ENCODE measurements around the gene XPO1.
A peak's percentile ranks its signal among the peaks of the same experiment; 100 is the strongest.

XPO1 gene

GRCh38 chr2:61536180-61536571 lies 2.0 kb downstream of the XPO1 start:
- H3K4me3 ChIP-seq (replicated peaks; ENCODE audit: low read depth, low read length), result peak overlapping the region; percentile 86
- no peak for DNase-seq (ENCODE audit: extremely low read depth, low read depth)
- no peak for TF ChIP-seq CTCF (IDR thresholded peaks at IDR 0.05; ENCODE audit: low read depth, low read length, missing control alignments)

- peak overlapping the region; percentile 86 for H3K4me3 ChIP-seq (replicated peaks; ENCODE audit: low read depth, low read length)
- DNase-seq (ENCODE audit: extremely low read depth, low read depth), result no peak
- TF ChIP-seq CTCF (IDR thresholded peaks at IDR 0.05; ENCODE audit: low read depth, low read length, missing control alignments), result no peak
Observed at GRCh38 chr2:61535449-61535848, 2.7 kb downstream of the XPO1 start.

GRCh38 chr2:61534926-61535325 lies 3.2 kb downstream of the XPO1 start:
- no peak for DNase-seq (ENCODE audit: extremely low read depth, low read depth)
- H3K4me3 ChIP-seq (replicated peaks; ENCODE audit: low read depth, low read length), result peak overlapping the region; percentile 86
- TF ChIP-seq CTCF (IDR thresholded peaks at IDR 0.05; ENCODE audit: low read depth, low read length, missing control alignments), result no peak

GRCh38 chr2:61530749-61531148 lies 7.4 kb downstream of the XPO1 start:
- no peak overlapping the region for H3K4me3 ChIP-seq (replicated peaks; ENCODE audit: low read depth, low read length)
- TF ChIP-seq CTCF (IDR thresholded peaks at IDR 0.05; ENCODE audit: low read depth, low read length, missing control alignments), result no peak
- no peak for DNase-seq (ENCODE audit: extremely low read depth, low read depth)

GRCh38 chr2:61529944-61530735 lies 8.0 kb downstream of the XPO1 start:
- H3K4me3 ChIP-seq (replicated peaks; ENCODE audit: low read depth, low read length), result no peak overlapping the region
- DNase-seq (ENCODE audit: extremely low read depth, low read depth), result no peak
- no peak for TF ChIP-seq CTCF (IDR thresholded peaks at IDR 0.05; ENCODE audit: low read depth, low read length, missing control alignments)

- no peak for TF ChIP-seq CTCF (IDR thresholded peaks at IDR 0.05; ENCODE audit: low read depth, low read length, missing control alignments)
- no peak overlapping the region for H3K4me3 ChIP-seq (replicated peaks; ENCODE audit: low read depth, low read length)
- no peak for DNase-seq (ENCODE audit: extremely low read depth, low read depth)
Observed at GRCh38 chr2:61520261-61520660, 17.9 kb downstream of the XPO1 start.
